ENCODE data around the gene TTBK2.

TTBK2 gene

GRCh38 chr15:42832576-42832975 lies 88.0 kb downstream of the TTBK2 start:
- H3K4me3 ChIP-seq (ENCODE audit: low read depth, low read length) = no peak overlapping the region
- TF ChIP-seq CTCF (IDR thresholded peaks at IDR 0.05; ENCODE audit: low read depth, low read length, missing control alignments) = no peak
- no peak for DNase-seq (ENCODE audit: low read depth)

- no peak for TF ChIP-seq CTCF (IDR thresholded peaks at IDR 0.05; ENCODE audit: low read depth, low read length, missing control alignments)
- H3K4me3 ChIP-seq (ENCODE audit: low read depth, low read length) = no peak overlapping the region
- DNase-seq (ENCODE audit: low read depth) = no peak
Observed at GRCh38 chr15:42826251-42826890, 94.2 kb downstream of the TTBK2 start.

- no peak for DNase-seq (ENCODE audit: low read depth)
- no peak for TF ChIP-seq CTCF (IDR thresholded peaks at IDR 0.05; ENCODE audit: low read depth, low read length, missing control alignments)
- H3K4me3 ChIP-seq (ENCODE audit: low read depth, low read length) = no peak overlapping the region
Observed at GRCh38 chr15:42825599-42825998, 95.0 kb downstream of the TTBK2 start.

GRCh38 chr15:42820811-42821210 lies 99.8 kb downstream of the TTBK2 start:
- TF ChIP-seq CTCF (IDR thresholded peaks at IDR 0.05; ENCODE audit: low read depth, low read length, missing control alignments) = no peak
- DNase-seq (ENCODE audit: low read depth) = no peak
- no peak overlapping the region for H3K4me3 ChIP-seq (ENCODE audit: low read depth, low read length)

- H3K4me3 ChIP-seq (ENCODE audit: low read depth, low read length) = no peak overlapping the region
- no peak for DNase-seq (ENCODE audit: low read depth)
- TF ChIP-seq CTCF (IDR thresholded peaks at IDR 0.05; ENCODE audit: low read depth, low read length, missing control alignments) = no peak
Observed at GRCh38 chr15:42819786-42820185, 100.8 kb downstream of the TTBK2 start.

- no peak overlapping the region for H3K4me3 ChIP-seq (ENCODE audit: low read depth, low read length)
- no peak for DNase-seq (ENCODE audit: low read depth)
- no peak for TF ChIP-seq CTCF (IDR thresholded peaks at IDR 0.05; ENCODE audit: low read depth, low read length, missing control alignments)
Observed at GRCh38 chr15:42811433-42811832, 109.1 kb downstream of the TTBK2 start.

GRCh38 chr15:42808913-42809312 lies 111.7 kb downstream of the TTBK2 start:
- no peak for TF ChIP-seq CTCF (IDR thresholded peaks at IDR 0.05; ENCODE audit: low read depth, low read length, missing control alignments)
- no peak for DNase-seq (ENCODE audit: low read depth)

More at GRCh38 chr15:42808913-42809312, 111.7 kb downstream of the TTBK2 start:
- no peak overlapping the region for H3K4me3 ChIP-seq (ENCODE audit: low read depth, low read length)

Measured in GM12864 (cell line).